Measurements from ENCODE around the gene PARVA.

Gene PARVA

DNA sequence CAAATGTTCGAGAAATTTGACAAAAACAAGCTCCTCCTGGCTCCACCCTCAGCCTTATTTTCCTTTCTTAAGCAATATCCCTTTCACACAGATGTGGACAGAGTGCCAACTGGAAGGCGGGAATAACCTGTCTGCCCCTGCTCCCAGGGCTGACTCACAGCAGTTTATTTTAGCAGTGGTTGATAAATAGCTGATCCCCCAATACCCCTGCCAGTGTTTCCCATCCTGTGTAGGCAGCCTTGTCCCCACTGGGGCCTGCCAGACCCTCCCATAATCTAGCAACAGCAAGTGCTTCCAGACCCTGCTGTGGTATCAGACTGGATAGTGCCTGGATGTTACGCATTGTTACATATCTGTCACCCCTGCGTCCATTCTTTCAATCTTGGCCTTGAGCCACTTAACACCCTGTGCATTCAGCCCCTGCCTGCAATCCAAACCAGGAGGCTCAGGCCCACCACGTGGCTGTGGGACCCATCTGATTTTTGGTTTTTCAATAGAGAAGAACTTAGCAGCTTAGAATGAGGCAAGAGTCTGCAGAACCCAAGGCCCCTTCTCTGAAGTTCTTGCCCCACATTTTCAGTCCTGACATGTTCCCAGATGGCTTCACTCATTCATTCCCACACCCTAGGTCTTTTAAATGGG, 53.7 kb downstream of the PARVA start:
- peak in 1 of 56 donors; percentile 7 for DNase-seq

DNA sequence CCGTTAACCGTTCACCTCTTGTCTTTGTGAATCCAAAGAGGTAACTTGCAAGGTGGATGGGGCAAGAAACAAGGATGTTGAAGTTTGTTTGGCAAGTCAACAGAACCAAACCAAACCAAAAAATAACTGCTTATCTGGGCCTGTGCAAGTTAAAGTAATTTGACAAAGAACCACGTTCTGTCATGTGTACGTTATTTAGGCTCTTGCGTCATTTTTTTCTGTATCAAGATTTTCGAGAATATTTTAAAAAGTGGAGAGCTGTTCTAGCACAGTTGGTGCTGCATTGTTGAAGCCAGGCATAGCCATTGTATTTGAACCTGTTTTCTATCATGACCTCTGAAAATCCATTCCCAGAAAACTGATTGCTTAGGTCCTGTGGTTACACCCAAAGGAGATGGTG, 55.1 kb downstream of the PARVA start:
- no peak for DNase-seq

DNA sequence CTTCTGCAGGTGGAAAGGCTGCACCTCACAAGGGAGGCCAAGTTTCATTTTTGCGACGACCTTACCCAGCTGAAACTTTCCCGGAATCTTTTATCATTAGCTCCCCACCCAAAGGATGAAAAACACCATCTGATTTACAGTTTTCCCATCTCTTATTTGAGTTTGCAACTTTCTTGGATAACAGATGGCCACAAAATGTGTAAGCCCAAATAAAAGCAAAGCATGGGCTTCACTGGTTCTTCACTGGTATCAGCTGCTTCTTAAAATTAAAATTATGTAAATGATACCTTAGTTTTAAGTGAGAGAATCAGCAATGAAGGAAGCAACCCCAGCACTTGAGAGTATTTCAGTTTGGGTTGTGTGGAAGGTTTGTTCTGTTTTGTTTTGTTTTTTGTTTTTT, 55.8 kb downstream of the PARVA start:
- no peak for DNase-seq

DNA sequence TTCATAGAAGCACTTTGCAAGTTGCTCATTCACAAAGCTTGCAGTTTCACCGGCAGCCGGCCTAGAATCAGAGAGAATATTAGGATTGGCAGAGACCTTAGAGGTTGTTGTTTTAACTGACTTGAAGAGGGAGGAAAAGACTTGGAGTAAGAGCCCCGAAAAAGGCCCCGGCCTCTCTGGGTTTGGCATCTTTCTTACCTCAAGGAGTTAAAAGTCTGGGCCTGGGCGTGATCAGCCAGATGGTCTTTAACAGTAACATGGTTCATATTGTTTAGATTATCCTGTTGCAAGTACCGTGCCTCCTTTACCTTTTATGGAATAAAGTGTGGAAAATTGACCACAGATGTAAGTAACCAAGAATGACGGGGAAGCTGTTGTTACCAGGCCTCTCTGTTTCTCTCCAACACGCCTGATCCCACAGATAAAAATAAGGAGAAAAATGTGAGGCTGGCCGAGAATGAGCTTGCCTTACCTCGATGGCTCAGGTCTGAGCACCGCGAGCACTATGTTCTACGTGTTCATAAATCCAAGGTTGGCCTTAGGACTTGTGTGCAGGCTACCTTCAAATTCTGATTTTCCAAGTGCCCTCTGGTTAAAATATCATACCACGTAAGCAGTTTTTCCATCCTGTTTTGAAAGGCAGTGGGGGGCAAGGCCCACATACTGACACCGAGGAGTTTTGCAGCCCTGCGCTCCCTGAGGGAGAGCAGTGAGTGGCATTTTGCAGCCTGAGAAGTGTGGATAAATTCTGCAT, 56.4 kb downstream of the PARVA start:
- DNase-seq, result peak in 8 of 56 donors; percentile 3 to 24 (median 11)

DNA sequence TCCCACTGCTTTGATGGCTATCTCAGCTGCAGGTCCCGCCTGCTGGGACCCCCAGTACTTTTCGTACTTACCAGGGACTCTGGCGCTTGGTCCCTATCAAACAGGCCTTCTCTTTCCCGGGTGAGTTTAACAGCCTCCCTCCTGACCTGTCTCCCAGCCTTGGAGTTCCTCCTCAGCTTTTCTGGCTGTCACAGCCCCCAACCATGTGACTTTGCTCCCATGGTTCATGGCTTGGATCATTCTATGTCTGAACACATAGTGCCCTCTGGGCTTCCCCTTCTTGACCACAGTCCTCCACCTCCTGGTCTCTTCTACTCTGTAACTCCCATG, 56.9 kb downstream of the PARVA start:
- DNase-seq, result no peak

DNA sequence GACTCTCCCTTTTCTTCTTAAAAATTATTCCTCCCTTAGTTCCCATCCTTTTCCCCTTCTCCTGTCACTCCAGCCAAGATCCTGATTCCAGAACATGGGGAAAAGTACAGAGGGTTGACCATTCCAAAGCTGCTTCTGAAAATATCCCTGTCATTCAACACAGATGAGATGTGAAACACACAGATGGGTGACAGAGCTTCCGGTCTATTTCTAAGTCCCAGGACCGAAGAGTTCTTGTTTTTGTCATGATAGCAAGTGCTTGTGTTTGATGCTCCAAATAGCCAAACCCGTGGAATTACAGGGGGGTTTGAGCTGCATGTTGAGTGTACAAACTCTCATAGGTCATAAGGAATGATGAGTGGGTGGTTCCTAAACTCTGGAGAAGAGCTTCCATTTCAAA, 57.9 kb downstream of the PARVA start:
- no peak for DNase-seq

DNA sequence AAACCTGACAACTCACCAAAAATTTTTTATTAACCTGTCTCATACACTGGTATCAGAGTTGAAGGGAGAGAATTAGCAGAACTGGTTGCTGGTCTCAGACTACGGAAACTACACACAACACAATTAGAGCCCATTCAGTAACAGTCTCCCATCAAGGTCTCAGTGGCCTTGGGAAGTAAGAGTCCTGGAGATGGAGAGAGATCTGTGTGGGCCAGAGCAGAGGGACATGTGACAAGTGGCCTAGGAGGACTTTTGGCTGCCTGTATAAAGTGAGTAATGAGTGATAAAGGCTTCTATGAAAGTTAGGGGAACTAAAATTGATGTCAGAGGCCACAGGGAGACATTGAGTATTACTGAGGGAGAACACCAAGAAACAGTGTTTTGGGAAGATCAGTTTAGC, 58.9 kb downstream of the PARVA start:
- DNase-seq, result no peak

DNA sequence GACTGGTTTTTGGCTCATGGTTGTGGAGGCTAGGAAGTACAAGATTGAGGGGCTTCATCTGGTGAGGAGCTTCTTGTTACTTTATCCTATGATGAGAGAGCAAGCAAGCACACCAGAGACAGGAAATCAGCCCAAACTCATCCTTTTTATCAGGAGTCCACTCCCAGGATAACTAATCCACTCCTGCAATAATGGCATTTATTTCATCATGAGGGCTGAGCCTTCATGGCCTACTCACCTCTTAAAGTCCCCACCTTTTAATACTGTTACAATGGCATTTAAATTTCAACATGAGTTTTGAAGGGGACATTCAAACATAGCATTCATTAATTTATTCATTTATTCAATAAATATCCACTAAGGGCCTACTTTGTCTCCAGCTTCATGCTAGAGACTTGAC, 60.9 kb downstream of the PARVA start:
- DNase-seq, result no peak

DNA sequence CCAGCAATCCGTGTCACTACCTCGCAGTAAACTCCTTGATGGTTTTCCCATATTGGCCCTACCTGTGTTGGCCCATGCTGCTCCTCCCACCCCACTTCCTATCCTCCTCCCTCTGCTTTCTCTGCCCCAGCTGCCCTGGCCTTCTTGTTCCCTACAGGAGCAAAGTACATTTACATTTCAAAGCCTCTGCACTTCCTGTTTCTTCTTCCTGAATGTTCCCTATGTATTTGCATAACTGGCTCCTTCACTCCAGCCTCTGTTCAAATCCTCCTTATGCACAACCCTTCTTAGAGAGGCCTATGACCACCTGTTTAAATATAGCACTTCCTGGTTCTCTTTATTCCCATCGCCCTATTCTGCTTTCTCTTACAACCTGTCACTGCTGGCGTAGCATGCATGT, 62.2 kb downstream of the PARVA start:
- no peak for DNase-seq

DNA sequence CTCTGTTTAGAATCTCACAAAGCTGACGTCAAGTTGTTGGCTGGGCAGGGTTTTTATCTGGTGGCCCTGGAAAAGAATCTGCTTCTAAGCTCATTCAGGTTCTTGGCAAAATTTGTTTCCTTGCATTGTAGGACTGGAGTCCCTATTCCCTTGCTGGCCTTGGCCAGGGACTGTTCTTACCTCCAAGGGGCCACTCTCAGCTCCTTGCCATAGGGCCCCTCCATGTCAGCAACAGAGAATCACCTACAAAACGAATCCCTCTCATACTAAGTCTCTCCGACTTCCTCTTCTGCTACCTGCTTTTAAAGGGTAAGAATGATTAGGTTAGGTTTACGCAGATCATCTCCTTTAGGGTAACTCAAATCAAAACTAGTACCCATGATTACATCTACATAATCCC, 63.2 kb downstream of the PARVA start:
- no peak for DNase-seq

DNA sequence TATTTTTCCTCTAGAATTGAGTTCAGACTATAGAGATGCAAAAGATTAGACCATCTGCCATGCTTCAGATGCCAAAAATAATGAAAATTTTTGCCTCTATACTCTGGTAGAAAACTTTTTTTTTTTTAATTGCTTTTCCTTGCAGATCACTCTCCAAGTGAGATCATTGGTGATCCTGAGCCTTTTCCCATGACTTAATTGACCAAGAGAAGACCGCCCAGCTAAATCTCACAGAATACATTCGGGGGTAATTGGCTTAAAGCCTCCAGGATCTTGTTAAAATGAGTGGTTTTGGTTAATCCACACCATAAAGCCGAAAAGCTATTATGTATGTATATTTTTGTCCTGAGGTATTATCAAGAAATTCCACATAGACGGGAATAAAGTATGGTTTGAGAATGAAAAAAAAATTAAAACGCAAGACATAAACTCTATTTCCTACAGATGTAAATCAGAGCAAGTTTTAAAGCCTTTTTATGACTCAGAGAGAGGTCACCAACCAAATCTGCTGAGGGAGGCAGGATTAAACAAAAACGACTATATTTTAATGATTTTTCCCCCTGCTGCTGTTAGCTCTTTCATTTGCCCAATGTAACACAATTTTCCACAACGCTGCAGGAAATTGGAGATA, 64.0 kb downstream of the PARVA start:
- DNase-seq, result no peak

DNA sequence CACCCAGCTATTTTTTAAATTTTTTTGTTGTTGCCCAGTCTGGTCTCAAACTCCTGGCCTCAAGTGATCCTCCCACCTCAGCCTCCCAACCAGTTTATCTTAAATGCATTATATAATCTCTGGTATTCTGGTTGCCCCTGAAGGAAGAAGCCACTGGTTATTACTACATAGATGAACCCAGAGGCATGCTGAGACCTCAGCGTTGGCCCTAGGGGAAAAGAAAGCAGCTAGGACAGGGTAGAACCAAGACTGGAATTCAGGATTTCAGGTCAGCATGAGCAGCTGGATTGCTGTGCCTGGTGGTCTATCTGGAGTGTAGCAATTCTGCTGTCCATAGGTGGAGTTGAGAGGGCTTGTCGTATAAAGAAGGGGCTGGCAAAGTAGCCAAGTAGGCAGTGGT, 67.2 kb downstream of the PARVA start:
- no peak for DNase-seq

DNA sequence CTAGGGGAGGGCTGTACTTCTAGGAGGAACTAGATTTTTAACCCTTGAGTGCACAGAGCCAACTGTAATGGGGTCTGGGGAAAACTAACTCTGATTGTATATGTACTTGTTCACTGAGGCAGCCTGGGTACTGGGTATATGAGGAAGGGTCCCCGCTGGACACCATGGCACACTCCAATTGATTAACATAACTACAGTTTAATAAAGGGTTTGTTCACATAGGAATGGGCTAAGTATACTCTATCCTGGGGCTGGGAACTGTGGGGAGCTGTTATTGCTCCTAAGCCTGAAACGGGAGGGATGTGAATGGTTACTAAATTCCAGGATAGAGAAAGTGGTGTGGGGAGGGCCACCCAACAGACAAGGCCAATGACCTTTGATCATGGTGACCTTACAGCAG, 67.6 kb downstream of the PARVA start:
- DNase-seq, result no peak

DNA sequence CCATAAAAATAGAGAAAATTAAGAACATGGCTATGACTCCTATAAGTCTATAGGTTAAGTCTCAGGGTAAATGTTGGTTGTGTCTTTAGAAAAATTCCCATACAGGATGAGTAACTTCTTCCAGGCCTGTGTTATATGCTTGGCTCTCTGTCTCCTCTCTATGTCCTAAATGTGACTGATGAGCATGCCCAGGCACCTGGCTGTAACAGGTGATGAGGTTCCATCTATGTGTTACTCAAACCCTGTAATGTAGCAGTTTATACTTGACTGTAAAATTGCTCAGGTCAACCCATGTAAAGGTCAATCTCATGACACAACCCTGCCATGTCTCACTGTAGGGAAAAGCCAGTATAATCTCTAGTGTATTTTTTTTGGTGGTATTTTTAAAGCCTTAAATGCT, 69.5 kb downstream of the PARVA start:
- DNase-seq, result no peak

DNA sequence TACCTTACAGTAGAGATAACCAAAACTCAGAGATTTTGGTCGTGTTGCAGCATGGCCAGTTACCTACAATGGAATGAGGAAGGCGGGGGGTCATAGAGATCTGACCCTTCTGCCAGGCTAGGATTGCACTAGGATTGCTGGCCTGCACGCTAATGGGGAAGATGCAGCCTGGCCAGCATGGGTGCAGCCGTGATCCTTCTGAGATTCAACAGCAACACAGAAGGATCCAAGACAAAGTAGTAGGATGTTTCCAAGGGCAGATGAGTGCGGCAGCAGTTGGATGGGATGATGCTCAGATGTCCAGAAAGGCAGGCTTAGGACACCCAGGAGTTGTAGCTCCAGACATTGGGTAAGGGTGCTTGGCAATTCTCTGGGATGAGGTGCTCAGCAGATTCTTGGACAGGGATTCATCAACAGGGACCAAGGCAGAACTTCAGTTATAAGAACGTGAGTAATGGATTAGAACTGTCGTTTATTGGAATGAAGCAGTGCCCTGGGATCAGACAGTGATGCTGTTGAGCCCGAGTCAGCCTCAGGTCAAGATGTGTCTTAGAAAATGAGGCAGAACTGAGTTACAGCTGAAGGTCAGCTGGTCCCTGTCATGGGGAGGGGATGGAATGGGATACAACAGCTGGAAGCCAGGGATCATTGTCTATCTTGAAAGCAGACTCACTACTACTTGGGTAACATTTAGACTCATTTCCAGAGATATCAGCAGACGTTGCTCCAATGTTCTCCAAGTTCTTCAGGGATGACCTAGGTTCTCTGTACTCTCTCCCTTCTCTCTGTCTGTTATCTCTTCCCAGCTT, 71.0 kb downstream of the PARVA start:
- DNase-seq, result no peak

DNA sequence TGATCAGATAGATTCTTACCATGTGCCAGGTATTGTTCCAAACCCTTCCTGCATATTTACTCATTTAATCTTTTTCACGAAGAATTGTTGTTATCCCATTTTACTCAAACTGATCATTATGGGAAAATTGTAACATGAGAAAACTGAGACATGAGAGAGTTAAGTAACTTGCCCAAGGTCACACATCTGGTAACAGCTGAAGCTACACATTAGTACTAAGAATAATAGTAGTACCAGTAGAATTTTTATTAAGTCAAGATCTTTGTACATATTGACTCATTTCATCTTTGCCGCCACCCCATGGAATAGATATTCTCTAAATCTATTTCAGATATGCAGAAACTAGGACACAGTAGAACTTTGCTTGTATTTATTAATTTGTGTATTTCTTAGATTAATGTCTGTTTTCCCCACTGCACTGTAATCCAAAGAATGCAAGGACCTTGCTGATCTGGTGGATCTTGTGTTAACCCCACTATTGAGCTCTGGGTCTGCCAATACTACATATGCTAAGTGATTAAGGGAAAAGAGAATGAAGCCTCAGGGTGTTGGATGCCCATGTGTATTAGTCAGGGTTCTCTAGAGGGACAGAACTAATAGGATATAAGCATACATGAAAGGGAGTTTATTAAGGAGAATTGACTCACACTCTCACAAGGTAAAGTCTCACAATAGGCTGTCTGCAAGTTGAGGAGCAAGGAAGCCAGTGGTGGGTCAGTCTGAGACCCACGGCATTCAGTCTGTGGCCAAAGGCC, 72.8 kb downstream of the PARVA start:
- DNase-seq, result no peak

DNA sequence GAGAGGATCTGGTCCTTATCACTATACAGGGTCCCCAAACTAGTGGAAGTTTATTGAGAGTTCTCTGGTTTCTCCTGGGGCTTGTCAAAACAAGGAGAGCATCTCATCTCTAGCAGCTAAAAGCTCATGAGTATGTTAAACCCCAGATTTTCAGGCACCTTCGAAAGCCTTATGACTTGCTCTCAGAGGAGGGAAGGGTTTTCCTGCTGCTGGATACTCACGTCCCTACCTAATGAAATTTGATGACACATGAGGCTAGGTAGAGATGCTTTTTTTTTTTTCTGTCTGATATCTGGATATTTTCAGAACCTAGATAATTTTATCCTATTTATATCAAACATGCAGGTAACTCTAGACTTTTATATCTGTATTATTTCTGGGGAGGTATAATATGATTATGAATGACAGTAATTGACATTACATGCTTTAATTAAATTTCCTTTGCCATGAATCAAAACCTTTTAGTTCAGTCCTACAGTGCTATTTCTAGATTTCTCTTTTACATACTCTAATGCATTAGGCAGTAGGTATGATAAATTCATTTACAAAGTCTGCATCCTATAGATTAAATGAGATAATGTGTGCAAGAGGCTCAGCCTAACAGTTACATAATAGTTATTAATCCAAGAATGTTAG, 73.9 kb downstream of the PARVA start:
- DNase-seq, result no peak

DNA sequence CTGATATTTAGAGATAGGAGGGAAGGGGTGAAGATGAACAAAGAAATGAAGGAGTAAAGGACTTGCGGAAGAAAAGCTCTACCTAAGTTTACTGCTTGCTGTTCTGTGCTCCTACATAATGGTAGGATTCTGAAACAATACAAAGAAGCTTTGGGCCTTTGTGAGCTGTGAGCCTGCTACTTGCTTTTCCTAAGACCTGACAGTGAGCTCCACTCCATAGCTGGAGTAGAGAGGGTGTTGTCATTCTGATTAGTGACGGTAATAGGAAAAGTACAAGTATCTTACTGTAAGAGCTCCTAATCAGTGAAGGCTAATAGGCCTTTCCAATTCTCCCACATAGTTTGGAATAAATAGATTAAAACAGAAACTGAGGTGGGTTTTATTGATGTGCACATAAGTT, 75.9 kb downstream of the PARVA start:
- DNase-seq, result no peak

DNA sequence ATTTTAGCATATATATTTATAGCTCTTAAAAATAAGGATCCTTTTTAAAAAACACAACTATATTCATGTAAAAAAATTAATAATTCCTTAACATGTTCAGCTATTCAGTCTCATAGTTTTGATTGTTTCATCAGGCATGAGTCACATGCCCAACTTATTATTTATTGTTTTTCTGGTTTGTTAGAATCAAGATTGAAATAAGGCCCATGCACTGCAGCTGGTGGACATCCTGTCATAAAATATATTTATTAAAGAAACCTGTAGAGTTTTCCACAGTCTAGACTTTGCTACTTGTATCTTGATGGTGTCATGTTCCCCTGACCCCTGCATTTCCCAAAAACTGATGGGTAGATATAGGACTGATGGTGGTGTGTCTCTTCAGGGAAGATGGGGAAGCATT, 77.4 kb downstream of the PARVA start:
- DNase-seq, result no peak

DNA sequence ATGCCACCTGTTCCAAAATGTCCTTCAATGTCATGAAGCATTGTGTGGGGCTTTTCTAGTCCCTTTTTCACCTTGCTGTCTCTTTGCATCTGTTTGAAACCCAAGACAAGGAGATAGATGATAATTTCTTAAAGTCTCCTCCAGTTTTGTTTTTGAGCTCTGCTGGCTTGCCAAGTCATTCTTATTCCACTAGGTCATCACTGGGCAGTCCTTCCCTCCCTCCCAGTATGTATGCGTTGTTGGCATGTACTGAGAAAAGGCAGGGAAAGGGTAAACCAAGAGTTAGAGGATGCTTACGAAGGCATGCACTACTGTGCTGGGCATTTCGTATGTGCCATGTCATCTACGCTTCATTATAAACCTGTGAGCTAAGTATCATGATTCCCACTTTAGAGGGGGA, 78.6 kb downstream of the PARVA start:
- DNase-seq, result no peak
